Suprapubic skin (tissue), 4 donors: Measurements from ENCODE around the gene GPR22. TPM values are rescaled to one million over a fixed set of nuclear protein-coding genes. Genes with fewer than 3 reads are reported as not detected.
A peak's percentile ranks its signal among the peaks of the same experiment; 100 is the strongest.

ENCODE experiments used
- DNase-seq, 2 donors: peaks; one replicate each; pipeline ENCODE4 v3.0.0-alpha.2; 2019; ENCODE audit warnings: low spot score in 2 of 2
- H3K27ac ChIP-seq: fragments of 200-600 bp; sonication (generic); one replicate; pipeline ENCODE4 v1.5.1; 2019
- H3K27me3 ChIP-seq: fragments of 200-600 bp; sonication (generic); one replicate; pipeline ENCODE4 v1.5.1; 2019
- H3K36me3 ChIP-seq: fragments of 200-600 bp; sonication (generic); one replicate; pipeline ENCODE4 v1.5.1; 2019
- H3K4me1 ChIP-seq: fragments of 200-600 bp; sonication (generic); one replicate; pipeline ENCODE4 v1.5.1; 2019
- H3K4me3 ChIP-seq: fragments of 200-600 bp; sonication (generic); one replicate; pipeline ENCODE4 v1.5.1; 2019; ENCODE audit warnings: mild to moderate bottlenecking
- H3K9me3 ChIP-seq: fragments of 200-600 bp; sonication (generic); one replicate; pipeline ENCODE4 v1.5.1; 2019
- EP300 ChIP-seq: sonication (generic); formaldehyde crosslinking; IDR thresholded peaks from one replicate; pipeline ENCODE4 v1.6.1; 2017; ENCODE audit warnings: antibody characterized with exemption
- POLR2A ChIP-seq, 2 donors: fragments of 450-650 bp; IDR thresholded peaks; one replicate each; pipeline ENCODE4 v1.6.1; 2017; ENCODE audit warnings: antibody characterized with exemption in 2 of 2, mild to moderate bottlenecking in 2 of 2, moderate library complexity in 2 of 2
- POLR2AphosphoS5 ChIP-seq, 3 donors: sonication (generic); formaldehyde crosslinking; IDR thresholded peaks; one replicate each; pipeline ENCODE4 v1.6.1; 2017; ENCODE audit warnings: antibody characterized with exemption in 3 of 3
- WGBS: methylation state at CpG from one replicate; pipeline ENCODE4 v1.1.5; 2018; 5-methylcytosine and 5-hydroxymethylcytosine counted together
- total RNA-seq, 4 donors: library from RNA; depleted of rRNA; stranded (reverse); fragments of >200 nt; gene quantifications; one replicate each; pipeline ENCODE4 v1.1.0, GENCODE V29; 2016
- TF ChIP-seq, protein P1 (sequence below), 2 donors: fragments of 200-600 bp in 1 of 2; fragments of 450-650 bp in 1 of 2; sonication (generic) in 1 of 2; IDR thresholded peaks; one replicate each; pipeline ENCODE4 v1.5.1; 2016 to 2019; ENCODE audit warnings: antibody characterized with exemption in 2 of 2, mild to moderate bottlenecking in 1 of 2, moderate library complexity in 1 of 2

Gene GPR22
- total RNA-seq, 4 donors from 2014 or later, result not detected

DNA sequence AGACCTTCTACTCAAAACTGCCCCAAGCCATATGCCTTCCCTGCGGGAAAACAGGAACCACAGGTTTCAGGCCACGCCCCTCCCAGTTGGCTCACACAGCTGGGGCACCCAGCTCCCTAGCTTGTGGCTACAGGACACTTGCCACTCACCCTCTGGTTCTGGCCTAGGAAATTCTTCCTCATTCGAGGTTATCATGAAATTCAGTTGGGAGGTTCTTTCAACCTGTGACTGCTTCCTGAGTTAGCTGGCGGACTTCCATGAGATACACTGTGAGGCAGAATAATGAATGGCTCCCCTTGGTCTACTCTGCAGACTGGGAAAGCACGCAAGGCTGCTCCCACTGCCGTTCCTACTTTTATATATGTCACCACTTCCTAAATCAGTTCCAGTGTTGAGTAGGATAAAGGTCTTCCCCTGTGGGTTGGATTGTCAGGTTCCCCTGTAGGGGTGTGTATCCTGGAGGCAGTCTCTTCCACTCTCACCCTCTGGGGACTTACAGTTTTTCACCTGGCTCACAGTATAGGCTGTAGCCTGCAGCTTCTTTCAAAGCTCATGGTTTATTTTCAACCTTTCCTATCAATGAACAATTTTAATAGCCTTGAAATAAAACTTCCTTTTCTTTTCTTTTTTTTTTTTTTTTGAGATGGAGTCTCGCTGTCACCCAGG is 37.0 kb downstream of the GPR22 start:
- Histone ChIP-seq H3K27ac (peak overlapping the region; percentile 1), H3K36me3 (no peaks in the 10 kb centered on the region), H3K4me1 (peaks cover 20% of the 10 kb centered on the region), H3K4me3 (no peak overlapping the region), H3K9me3 (no peaks in the 10 kb centered on the region), H3K27me3 (no peaks in the 10 kb centered on the region)
- TF ChIP-seq POLR2A (IDR thresholded peaks at IDR 0.05) (no peak), EP300 (no peak), POLR2AphosphoS5 (IDR thresholded peaks at IDR 0.05) (no peak)
- TF ChIP-seq, protein P1, sequence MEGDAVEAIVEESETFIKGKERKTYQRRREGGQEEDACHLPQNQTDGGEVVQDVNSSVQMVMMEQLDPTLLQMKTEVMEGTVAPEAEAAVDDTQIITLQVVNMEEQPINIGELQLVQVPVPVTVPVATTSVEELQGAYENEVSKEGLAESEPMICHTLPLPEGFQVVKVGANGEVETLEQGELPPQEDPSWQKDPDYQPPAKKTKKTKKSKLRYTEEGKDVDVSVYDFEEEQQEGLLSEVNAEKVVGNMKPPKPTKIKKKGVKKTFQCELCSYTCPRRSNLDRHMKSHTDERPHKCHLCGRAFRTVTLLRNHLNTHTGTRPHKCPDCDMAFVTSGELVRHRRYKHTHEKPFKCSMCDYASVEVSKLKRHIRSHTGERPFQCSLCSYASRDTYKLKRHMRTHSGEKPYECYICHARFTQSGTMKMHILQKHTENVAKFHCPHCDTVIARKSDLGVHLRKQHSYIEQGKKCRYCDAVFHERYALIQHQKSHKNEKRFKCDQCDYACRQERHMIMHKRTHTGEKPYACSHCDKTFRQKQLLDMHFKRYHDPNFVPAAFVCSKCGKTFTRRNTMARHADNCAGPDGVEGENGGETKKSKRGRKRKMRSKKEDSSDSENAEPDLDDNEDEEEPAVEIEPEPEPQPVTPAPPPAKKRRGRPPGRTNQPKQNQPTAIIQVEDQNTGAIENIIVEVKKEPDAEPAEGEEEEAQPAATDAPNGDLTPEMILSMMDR (IDR thresholded peaks at IDR 0.05), result no peak
- peak; percentile 69 to 82 for DNase-seq
- 51% methylated on average over 7 of the region's 7 CpGs for WGBS

Other genes with a start within 250 kb of the GPR22 start
- gene COG5, start 93.9 kb downstream of the GPR22 start, total RNA-seq, result 10 to 100 TPM; 31.1 to 60.1 (median 53.7) TPM
- 10 to 100 TPM in 1 of 4 donors, 1 to 10 TPM in 3; 6.0 to 11.0 (median 7.8) TPM for gene DUS4L, start 93.9 kb downstream of the GPR22 start, total RNA-seq
- 100 to 1,000 TPM in 1 of 4 donors, 10 to 100 TPM in 3; 36.9 to 107 (median 64.3) TPM for gene BCAP29, start 110.2 kb downstream of the GPR22 start, total RNA-seq
- gene SLC26A4, start 190.8 kb downstream of the GPR22 start, total RNA-seq, result under 1 TPM in 3 of 4 donors, not detected in 1; 0.13 to 0.26 (median 0.24) TPM